Stimulated activated CD4-positive, alpha-beta T cell treated with anti-CD3 and anti-CD28 coated beads, Interleukin-4, amount 100 ng/mL, for 4 hours (primary cell): ENCODE data around the gene LIN7A.
"Not testable (repeated sequence)": the region's sequence is repeated elsewhere in the genome, so short reads cannot be mapped to it uniquely, and the experiment has no call there.

Experiments
- DNase-seq, 2 experiments: peaks; one replicate each; pipeline ENCODE4 v3.0.0-alpha.2; 2020

The LIN7A gene

DNA sequence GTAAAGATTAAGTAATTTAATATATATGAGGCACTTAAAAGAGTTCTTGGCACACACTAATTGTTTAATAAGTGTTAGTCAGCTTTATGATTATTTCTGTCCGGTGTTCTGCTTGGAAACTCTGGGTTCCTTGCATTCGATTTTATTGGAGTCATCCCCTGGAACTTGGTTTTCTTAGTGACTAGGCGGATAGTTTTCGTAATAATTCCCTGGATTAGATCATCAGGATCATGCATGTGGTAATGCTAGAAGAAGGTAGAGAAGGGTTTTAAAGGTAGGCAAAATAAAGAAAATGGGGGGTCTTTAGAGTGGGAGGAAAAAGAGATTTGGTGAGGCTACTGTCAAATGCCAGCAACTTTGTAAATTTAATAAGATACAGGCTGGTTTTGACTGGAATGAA, 132.6 kb downstream of the LIN7A start:
- no peak for DNase-seq

DNA sequence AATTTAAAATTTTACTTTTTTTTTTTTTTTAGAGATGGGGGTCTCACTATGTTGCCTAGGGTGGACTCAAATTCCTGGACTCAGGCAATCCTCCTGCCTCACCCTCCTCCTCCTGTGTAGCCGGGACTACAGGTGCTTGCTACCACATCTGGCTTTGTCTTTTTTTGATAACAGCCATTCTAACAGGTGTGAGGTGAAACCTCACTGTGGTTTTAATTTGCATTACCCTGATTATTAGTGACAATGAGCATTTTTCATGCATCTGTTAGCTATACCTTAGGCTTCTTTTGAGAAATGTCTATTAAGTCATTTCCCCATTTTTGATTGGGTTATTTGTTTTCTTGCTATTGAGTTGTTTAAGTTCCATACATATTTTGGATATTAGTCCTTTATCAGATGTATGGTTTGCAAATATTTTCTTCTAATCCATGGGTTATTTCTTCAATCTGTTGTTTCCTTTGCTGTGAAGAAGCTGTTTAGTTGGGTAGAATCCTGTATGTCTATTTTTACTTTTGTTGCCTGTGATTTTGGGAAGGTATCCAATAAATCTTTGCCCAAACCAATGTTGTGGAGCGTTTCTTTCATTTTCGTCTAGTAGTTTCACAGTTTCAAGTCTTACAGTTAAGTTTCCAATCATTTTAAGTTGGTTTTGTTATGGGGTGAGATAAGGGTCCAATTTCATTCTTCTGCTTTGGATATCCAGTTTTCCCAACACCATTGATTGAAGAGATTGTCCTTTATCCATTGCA, 134.9 kb downstream of the LIN7A start:
- no peak for DNase-seq

DNA sequence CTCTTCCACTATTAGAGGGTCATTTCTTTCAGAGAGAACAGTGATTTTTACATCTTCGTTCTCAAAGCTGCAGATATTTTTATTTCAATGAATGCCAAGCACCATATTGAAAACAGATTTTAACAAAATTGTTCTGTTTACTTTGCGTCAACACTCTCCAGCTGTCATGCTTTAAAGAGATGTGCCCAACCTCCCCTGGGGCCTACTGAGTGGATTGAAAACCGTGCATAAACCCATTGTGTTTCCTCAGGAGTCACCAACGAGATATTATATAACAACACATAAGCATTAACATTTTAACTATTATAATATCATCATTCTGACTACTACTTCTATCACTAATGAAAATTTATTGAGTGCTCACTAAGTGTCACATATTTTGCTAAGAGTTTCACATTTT, 139.5 kb downstream of the LIN7A start:
- DNase-seq, result no peak

DNA sequence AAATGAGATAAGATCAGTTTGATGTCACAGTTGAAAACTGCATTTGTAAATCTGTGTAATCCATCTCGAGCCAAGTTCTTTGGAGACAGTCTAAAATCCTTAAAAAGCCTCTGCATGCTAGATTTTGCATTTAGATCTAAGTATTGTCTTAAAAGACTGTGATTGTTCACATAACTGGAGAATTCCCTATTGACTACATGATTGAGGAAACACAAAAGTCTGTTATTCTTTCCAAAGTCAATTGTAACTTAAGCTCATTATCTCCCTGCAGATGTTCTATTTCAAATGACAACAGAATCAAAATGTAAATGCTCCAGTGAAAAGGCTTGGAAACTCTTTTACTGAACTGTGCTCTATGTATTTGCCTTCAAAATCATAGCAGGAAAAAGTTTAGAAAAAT, 143.2 kb downstream of the LIN7A start:
- DNase-seq, result no peak

DNA sequence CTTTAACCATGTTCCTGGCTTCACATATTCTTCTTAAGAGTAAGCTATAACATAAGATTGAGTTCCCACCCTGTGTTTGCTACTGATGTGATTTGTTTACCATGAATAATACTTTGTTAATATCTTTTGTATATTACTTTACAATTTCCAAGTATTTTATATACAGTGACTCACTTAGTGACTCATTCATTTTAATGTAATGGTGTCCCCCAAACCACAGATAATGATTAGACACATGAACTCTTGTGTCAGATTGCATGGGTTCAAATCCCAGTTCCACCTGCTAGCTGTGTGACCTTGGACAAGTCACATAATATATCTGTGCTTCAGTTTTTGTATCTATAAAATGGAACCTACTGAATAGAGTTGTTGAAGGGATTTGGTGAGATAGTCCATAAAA, 144.9 kb downstream of the LIN7A start:
- DNase-seq, result no peak

DNA sequence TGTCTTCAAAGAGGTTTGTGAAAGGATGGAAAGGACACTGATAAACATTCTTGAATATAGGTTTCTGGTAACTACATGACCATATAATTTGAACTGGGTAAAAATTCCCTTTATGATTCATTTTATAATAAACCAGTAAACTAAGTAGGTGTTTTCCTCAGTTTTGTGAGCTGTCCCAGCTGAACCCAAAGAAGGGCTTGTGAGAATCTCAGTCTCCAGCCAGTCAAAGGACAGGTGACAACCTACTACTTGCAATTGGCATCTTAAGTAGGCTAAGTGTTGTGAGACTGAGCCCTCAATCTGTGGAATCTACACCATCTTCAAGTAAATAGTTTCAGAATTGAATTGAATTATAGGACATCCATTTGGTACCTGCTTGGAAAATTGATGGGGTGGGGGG, 145.9 kb downstream of the LIN7A start:
- no peak for DNase-seq

DNA sequence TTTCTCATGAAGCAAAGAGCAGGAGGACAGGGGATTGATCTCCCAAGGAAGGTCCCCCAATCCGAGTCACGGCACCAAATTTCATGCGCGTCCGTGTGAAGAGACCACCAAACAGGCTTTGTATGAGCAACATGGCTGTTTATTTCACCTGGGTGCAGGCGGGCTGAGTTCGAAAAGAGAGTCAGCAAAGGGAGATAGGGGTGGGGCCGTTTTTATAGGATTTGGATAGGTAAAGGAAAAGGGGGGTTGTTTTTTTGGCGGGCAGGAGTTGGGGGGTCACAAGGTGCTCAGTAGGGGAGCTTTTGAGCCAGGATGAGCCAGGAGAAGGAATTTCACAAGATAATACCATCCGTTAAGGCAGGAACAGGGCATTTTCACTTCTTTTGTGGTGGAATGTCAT, 149.3 kb downstream of the LIN7A start:
- not testable (repeated sequence) for DNase-seq

DNA sequence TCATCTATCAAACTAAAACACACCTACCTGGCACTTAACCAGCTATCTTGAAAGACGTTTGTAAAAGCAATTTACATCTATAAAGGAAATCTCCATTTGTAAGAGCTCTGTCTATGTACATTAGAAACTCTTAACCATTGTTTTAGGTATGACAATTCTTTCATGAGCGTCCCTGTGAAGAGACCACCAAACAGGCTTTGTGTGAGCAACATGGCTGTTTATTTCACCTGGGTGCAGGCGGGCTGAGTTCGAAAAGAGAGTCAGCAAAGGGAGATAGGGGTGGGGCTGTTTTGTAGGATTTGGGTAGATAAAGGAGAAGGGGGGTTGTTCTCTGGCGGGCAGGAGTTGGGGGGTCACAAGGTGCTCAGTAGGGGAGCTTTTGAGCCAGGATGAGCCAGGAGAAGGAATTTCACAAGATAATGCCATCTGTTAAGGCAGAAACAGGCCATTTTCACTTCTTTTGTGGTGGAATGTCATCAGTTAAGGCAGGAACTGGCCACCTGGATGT, 154.7 kb downstream of the LIN7A start:
- DNase-seq, result not testable (repeated sequence)

DNA sequence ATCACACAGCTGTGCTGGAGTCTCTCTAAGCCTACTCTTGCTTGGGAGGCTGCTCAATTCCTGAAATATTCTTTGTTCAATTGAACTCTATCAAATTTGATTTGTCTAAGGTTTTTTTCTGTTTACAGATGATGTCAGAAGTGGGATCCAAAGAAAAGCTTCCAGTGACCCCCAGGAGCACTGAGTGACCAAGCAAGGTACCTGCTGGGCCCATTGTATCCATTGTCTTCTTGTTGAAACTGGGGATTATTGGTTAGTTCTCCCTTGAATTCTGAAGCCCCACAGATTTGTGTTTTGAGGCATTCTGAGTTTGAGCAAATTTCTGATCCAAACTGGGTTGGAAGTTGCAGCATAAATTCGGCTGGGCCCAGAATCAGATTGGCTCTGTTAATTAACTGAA, 156.4 kb downstream of the LIN7A start:
- DNase-seq, result no peak

DNA sequence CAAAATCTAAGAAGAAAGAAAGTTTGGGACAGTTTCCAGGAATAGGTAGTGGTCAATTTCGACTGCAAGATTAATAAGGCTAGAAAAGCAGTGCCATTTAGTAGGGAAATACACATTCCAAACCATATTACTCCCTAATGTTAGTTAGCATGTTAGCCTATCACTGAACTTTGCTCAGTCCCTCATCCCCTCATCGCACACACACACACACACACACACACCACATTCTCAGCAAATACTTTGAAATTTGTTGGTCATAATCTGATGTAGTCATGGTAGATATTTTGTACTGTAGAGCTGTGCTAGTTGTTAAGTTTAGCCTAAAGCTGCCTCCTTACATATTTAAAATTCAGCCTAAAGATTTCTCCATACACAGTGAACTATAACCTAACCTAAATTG, 157.0 kb downstream of the LIN7A start:
- no peak for DNase-seq

DNA sequence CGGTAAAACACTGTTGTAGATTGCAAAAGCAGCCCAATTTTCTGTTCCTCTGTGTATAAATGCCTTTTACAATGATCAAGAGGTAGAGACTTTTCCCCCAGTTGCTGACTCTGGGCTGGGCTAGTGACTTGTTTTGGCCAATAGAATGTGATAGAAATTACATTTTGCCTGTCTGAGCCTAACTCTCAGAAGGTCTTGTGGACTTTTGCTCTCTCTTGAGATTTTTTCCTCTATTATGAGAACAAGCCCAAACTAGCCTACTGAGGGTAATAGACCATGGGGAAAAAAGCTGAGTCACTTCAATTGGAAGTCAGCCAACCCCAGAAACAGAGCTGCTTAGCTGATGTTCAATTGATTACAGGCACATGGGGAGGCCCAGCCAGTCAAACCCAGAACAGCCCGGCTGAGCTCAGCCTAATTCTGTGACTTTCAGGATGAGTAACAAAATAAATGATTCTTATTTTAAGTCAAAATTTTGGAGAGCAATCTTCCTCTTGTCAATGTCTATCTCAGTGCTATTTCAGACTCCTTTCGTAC, 159.7 kb downstream of the LIN7A start:
- DNase-seq, result no peak

DNA sequence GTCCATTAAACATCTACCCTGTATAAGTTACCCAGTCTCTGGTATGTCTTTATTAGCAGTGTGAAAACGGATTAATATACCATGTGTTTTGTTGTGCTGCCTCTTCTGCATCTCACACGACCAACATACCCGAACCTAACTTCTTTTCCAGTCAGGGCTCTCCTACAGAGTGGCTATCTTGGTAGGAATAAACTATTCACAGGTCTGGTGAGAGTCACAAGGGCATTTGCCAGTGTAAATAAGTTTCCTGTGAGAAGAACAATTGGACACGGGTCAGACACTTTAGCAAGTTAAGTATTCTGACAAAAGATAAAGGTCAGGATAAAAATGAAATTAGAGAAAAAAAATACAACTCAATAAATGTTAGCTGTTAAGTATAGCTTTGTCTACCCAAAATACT, 160.1 kb downstream of the LIN7A start:
- DNase-seq, result no peak

DNA sequence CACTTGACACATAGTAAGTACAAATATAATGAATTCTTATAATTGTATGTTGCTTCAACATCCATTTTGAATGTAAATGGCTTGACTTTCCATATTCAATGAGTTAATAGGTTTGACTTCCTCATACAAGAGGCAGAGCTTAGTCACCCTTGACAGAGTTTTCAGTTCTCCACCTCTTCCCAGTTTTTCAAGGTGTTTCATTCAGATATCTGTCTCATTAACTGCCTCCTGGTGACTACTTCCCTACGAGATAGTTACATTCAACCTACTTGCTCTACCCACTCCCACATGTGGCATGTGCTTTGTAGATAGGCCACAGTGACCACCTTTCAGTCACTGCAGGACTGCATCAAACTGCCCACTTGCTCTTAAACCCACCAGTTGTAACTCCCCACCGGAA, 161.0 kb downstream of the LIN7A start:
- DNase-seq, result no peak

DNA sequence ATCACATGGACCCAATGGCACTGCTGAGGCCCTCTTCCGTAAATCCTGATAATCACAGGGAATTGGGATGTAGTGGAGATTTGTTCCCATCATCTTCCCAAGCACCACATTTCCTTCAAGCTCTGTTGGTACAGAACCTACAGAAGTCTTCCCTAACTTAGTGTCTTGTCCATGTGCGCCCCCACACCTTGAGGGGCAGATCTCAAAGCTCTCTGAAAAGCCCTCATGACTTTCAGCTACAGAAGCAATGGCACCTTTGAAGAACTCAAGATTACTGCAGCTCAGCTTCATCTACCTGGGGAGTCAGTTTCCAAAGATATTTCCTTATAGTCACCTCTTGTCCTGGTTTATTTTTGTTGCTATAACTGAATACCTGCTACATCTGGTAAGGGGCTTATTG, 166.8 kb downstream of the LIN7A start:
- DNase-seq, result no peak

DNA sequence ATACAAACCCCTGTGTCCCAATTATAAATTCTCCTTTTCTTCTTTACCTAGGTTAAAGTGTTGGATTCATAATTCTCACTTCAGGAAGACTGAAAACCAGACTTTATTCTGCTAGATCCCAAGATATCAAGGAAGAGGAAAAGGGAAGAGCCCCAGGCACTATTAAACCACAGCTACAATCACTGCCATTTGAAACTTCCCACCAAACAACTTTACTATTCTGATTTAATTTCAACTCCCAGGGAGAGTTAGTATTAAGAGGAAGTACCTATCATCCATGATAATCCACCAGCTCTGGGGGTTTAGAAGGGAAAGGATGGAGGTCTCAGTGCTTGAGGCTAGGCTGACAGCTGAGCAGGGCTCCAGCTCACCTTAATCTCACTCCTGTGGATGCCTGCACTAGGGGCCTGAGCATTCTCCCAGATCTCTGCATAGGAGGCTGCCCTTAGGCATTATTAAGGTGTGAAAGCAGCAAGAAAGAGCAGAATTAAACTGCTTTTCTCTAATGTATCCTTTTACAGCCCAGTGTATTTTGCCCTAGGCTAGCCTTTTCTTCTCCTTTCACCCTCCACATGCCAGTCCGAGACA, 168.1 kb downstream of the LIN7A start:
- no peak for DNase-seq

DNA sequence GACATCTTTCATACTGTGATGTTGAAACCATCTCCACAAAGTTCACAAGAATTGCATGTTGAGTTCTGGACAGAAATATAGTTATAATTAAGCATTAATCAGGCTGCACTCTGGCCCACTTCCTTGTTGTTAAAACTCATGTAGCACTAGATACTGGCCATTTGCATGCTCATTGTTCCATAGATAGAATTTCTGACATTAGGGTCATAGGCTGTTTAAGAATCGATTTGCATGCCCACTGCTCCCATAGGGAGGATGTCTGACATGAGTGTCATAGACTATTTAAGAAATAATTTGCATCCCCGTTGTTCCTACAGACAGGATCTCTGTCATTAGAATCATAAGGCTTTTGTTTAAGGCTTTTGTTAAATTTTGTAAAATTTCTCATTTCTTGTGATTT, 170.8 kb downstream of the LIN7A start:
- DNase-seq, result no peak

DNA sequence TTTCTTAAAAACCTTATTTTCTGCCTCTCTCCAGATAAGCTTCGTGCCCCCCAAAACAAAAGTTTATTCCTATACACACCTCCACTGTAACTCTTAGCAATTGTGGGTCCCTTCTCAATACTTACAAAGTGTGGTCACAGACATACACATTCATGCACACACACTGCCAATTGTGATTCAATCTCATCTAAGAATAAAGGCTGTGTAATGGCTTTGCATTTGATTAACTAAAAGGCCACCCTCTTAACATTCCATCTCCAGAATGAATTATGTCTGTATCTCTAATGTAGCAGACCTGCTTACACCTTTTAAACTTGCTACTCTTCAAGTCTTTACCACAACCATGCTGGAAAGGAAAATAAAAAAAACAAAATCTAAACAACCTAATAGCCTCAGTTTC, 171.5 kb downstream of the LIN7A start:
- no peak for DNase-seq

DNA sequence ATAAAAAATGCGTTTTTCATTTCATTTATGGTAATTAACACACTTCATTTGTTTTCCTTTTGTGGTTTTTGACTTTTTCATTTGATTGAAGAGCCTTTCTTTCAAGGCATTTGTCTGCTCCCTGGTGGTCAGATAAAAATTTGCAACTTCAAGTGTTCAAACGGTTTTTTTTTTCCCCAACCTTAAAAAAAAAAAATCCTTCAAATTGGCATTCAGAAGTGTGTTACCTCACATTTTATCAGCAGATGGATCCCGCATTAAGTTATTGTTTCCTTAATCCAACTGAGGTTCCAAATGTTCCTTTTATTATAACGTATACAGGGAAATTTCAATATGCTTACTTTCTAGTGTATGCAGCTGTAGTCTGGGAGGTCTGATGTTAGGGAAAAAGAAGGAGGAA, 173.9 kb downstream of the LIN7A start:
- DNase-seq, result no peak

DNA sequence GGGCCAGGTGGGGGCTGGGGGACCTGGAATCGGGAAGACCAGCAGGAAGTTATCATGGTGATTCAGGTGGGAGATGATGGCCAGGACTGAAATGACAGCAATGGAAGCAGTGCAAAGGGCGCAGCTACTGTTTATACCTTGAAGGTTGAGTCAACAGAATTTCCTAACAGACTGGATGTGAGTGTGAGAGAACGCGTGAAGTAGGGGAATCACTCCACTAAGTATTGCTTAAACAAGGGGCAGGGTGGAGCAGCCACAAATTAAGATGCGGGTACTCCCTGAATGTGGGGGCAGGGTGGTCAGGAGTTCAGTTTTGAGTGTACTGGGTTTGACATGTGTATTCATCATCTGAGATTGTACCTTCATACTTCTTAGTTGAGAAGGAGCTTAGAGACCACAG, 175.9 kb downstream of the LIN7A start:
- DNase-seq, result no peak

DNA sequence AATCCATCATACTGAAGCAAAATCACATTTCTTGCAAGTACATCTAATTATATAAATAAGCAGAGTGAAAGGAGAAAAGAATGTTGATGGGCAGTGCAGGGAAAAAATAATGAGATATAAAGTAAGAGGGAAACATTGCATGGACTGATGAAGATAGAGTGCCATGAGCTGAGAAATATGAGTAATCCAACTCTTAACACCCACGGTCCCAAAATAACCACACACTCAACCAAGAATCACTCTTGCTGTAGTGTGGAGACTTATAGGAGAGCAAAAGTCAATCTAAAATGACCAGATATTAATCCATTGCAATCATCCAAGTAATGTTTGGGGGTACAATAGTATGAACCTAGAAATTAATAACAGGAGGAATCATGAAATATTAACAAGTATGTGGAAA, 180.9 kb downstream of the LIN7A start:
- no peak for DNase-seq

DNA sequence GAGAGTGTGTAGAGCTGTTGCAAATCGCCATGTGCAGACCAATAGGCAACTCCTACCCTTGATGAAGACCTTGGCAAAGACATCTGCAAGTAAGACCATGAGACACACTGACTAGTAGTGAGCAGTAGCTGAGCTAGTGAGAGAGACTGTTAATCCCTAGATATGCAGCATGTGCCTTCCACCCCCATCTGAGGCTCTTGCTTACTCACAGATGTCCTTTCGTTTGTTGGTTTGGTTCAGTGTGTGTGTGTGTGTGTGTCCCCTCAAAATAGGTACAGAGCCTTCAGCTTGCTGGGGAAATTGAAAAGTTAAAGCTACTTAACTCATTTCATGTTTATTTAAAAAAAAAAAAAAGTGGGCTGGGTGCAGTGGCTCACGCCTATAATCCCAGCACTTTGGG, 183.5 kb downstream of the LIN7A start:
- no peak for DNase-seq

DNA sequence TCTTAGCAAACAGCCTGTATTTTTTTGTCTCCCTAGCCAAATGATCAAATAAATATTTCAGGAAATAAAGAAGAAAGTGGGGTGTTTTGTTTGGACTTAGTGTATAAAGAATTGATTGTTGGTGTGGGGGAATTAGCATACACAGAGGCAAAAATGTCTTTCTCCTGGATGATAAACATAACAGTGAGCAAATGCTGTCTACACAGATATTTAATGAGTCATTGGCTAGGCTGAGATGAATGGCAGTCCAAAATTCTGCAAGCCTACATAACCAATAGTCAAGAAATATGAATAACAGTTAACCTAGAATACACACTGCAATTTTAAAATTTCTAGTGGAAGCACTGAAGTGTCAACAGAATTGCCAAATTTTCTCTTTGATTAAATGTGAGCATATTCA, 185.3 kb downstream of the LIN7A start:
- DNase-seq, result no peak

DNA sequence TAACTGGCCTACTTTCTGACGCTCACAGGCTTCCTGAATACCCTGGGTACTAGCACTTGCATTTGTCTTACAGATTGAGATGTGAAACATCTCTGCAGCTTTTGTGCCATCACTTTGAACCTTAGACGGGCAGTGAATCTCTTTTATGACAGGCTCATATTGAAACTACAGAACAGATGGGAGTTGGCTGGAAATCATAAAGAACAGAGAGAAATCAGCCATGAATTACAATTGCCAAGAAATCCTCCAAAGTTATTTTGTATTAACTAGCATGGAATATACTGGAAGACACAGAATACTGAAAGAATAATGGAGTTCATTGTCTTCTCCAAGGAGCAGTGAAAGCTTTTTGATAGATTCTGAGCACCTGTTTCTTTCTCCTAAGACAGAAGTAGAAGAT, 188.3 kb downstream of the LIN7A start:
- no peak for DNase-seq

DNA sequence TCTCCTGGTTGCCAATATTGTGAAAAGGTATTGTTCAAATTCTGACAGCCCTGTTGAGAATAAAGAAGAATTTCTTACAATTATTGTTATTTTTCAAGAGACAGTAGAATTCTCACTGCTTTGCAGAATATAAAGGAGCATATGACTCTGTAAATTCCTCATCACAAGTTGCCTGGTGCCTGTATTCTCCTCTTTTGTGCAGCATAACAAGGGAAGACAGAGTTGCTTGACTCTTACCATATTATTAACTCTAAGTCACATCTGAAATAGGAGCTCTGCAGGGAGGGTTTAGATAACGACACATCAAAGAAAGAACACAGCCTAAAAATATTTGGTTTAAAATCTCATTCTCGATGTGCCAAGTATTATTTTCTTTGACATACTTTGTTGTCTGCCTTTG, 189.9 kb downstream of the LIN7A start:
- DNase-seq, result no peak
